ENCODE data around the gene MAN1C1.
"Not testable (repeated sequence)": the region's sequence is repeated elsewhere in the genome, so short reads cannot be mapped to it uniquely, and the experiment has no call there.

GRCh38 chr1:25696643-25697042 is 80.1 kb downstream of the MAN1C1 start:
- not testable (repeated sequence) for TF ChIP-seq CTCF (IDR thresholded peaks at IDR 0.05; ENCODE audit: extremely low read depth in 1 of 2, insufficient read depth in 1 of 2, low read depth in 1 of 2, low read length in 2 of 2); MAX (IDR thresholded peaks at IDR 0.05; ENCODE audit: insufficient read depth, insufficient read length); POLR2A (IDR thresholded peaks at IDR 0.05; ENCODE audit: low read depth, low read length)

Measured in endothelial cell of umbilical vein (primary cell).